Heart left ventricle (tissue), 16 donors: Measurements from ENCODE around the gene LYST. TPM values are rescaled to one million over a fixed set of nuclear protein-coding genes. Genes with fewer than 3 reads are reported as not detected.
A peak's percentile ranks its signal among the peaks of the same experiment; 100 is the strongest.
"Not testable (repeated sequence)": the region's sequence is repeated elsewhere in the genome, so short reads cannot be mapped to it uniquely, and the experiment has no call there.

Experiments
- ATAC-seq, 4 donors: fragments of 200-7000 bp; cut with Tn5 transposase; one replicate each; pipeline ENCODE4 v1.9.1; 2020 to 2022; ENCODE audit warnings: moderate library complexity in 4 of 4, mild to moderate bottlenecking in 3 of 4, moderate number of reproducible peaks in 1 of 4
- DNase-seq, 5 donors: peaks; one replicate each; pipeline ENCODE4 v3.0.0-alpha.2; 2020
- H3K27ac ChIP-seq, 12 donors: fragments of 200-600 bp; sonication (generic) in 4 of 12; one replicate each; pipeline versions ENCODE4 v1.5.0 to v1.8.0; 2016 to 2022; ENCODE audit warnings: mild to moderate bottlenecking in 2 of 12
- H3K27me3 ChIP-seq, 9 donors: fragments of 200-600 bp; sonication (generic) in 2 of 9; one replicate each; pipeline versions ENCODE4 v1.5.1 to v1.8.0; 2016 to 2022; ENCODE audit warnings: mild to moderate bottlenecking in 3 of 9
- H3K36me3 ChIP-seq, 9 donors: fragments of 200-600 bp; sonication (generic) in 2 of 9; one replicate each; pipeline versions ENCODE4 v1.5.0 to v1.8.0; 2018 to 2022; ENCODE audit warnings: mild to moderate bottlenecking in 2 of 9
- H3K4me1 ChIP-seq, 12 donors: fragments of 200-600 bp; sonication (generic) in 4 of 12; one replicate each; pipeline versions ENCODE4 v1.5.0 to v1.8.0; 2016 to 2022; ENCODE audit warnings: mild to moderate bottlenecking in 3 of 12
- H3K4me3 ChIP-seq, 12 donors: fragments of 200-600 bp; sonication (generic) in 4 of 12; one replicate each; pipeline versions ENCODE4 v1.5.0 to v1.8.0; 2017 to 2022; ENCODE audit warnings: mild to moderate bottlenecking in 9 of 12, moderate library complexity in 4 of 12
- H3K9me3 ChIP-seq, 12 donors: fragments of 200-600 bp; sonication (generic) in 4 of 12; one replicate each; pipeline versions ENCODE4 v1.5.0 to v1.8.0; 2016 to 2022; ENCODE audit warnings: mild to moderate bottlenecking in 1 of 12
- CTCF ChIP-seq, 12 donors: fragments of 200-600 bp; sonication (generic) in 4 of 12; IDR thresholded peaks; one replicate each; pipeline versions ENCODE4 v1.5.0 to v1.8.0; 2018 to 2022; ENCODE audit warnings: antibody characterized with exemption in 12 of 12, mild to moderate bottlenecking in 5 of 12
- POLR2A ChIP-seq, 2 donors: fragments of 450-650 bp; IDR thresholded peaks; one replicate each; pipeline ENCODE4 v1.6.1; 2017; ENCODE audit warnings: antibody characterized with exemption in 2 of 2, mild to moderate bottlenecking in 2 of 2, moderate library complexity in 2 of 2
- WGBS, 4 donors: extraction: QIAGEN DNeasy Blood & Tissue Kit in 2 of 4; methylation state at CpG; one replicate each; pipeline versions ENCODE4 v1.1.5 to v1.1.7; 2013 to 2018; 5-methylcytosine and 5-hydroxymethylcytosine counted together
- intact Hi-C, 10 donors: fragments of 100-400 bp; cut with DNase I; formaldehyde crosslinking; loops; one replicate each; pipeline versions ENCODE4 v1.11.1 to v1.14.2; 2022
- long read RNA-seq, 3 donors: library from polyadenylated mRNA; unstranded; transcript quantifications; one replicate each; pipeline ENCODE4 v2.0.0, GENCODE V29; 2020 to 2021
- polyA plus RNA-seq, 2 donors: library from polyadenylated mRNA; stranded (reverse); fragments of 200-250 nt; gene quantifications; one replicate each; pipeline ENCODE4 v1.2.3, GENCODE V29; 2013
- total RNA-seq, 9 donors: library from RNA; depleted of rRNA in 2 of 9; stranded (reverse); fragments of >200 nt in 2 of 9; fragmentation: NEBNext Ultra II Directional in 3 of 9; extraction: Animal tissue kit (Norgen Biotek cat#: 25700) in 3 of 9; gene quantifications; one replicate each; pipeline versions ENCODE4 v1.1.0 to v1.2.4, GENCODE V29; 2016 to 2023
- donor health status: ischemic (EF 13 %, LVEDD 7.1; RV severe dilation, severe dysfunction).
- donor health status: healthy with polysubstance abuse.
- donor health status: DM: no; HTN: yes; CAD: no.
- donor health status: DM: no; HTN: no; CAD: no.
- donor health status: ischemic (EF 25% LVEDD 6.9; RV normal size, moderate dysfunction).
- donor health status: ischemic (EF 25% LVEDD 5.7; RV mildly dilated, moderate dysfunction).
- donor health status: healthy.
- donor health status: DM: yes; HTN: yes; CAD: no.
- donor health status: ischemic (EF 35%, LVEDD 5.7; RV mildly dilated, moderate dysfunction).
- donor health status: nonischemic (EF 11% LVEDD 7.7; RV severe dilation, severe dysfunction).
- donor health status: DM: yes; HTN: yes; CAD: no.
- donor health status: PGD.
- donor health status: ischemic (EF 29% LVEDD 5.4; RV normal size, mild dysfunction).
- donor health status: nonischemic (EF 23%, LVEDD 6.1; RV moderate dilation, normal function).

The LYST gene
- total RNA-seq (10 to 100 TPM in 6 of 9 donors, 1 to 10 TPM in 3; 6.9 to 22.5 (median 12.0) TPM), polyA plus RNA-seq (1 to 10 TPM; 3.4 to 4.0 TPM)
- long read RNA-seq, donor 1, partial matches to known transcripts = 1 of 4 reads
- long read RNA-seq, donor 1, other reads (novel, unspliced or antisense) = 3 of 4 reads
- long read RNA-seq, donor 2, partial matches to known transcripts = 5 of 10 reads
- long read RNA-seq, donor 2, other reads (novel, unspliced or antisense) = 4 of 10 reads
- long read RNA-seq, donor 3, partial matches to known transcripts = 3 of 7 reads
- long read RNA-seq, donor 3, other reads (novel, unspliced or antisense) = 4 of 7 reads

- H3K27me3 ChIP-seq = no peaks in the 10 kb centered on the region
- H3K36me3 ChIP-seq = no peaks in the 10 kb centered on the region
- 0 to 1% (median 1%) methylated on average over 34 to 71 of the region's 71 CpGs for WGBS, 4 donors
- H3K27ac ChIP-seq = peak within 1 kb of the TSS; percentile 83 to 98 (median 94)
- peak within 1 kb of the TSS; percentile 76 to 99 (median 93) for H3K4me3 ChIP-seq
- H3K9me3 ChIP-seq = no peaks in the 10 kb centered on the region
- ATAC-seq (peak; percentile 18 to 66 (median 59)), DNase-seq (peak; percentile 45 to 72 (median 55))
- intact Hi-C loops = loop anchor here in 5 of 10 donors (1.0 to 10.0 kb wide), 6 partner anchors 51 to 362 kb away; partner anchors contain the start of genes B3GALNT2 (in 2 of the 5) and NID1 (in 1 of the 5)
- H3K4me1 ChIP-seq = peaks cover 0 to 47% (median 22%) of the 10 kb centered on the region in 12 donors
- TF ChIP-seq POLR2A (IDR thresholded peaks at IDR 0.05) = no peak
- peak in 9 of 12 donors; percentile 3 to 46 (median 23) for TF ChIP-seq CTCF (IDR thresholded peaks at IDR 0.05)
Observed at GRCh38 chr1:235866205-235866912, at the start of gene LYST. Gene LYST (minus strand): TSS chr1:235866906. CDS start chr1:235830417, 36,489 bp downstream.

GRCh38 chr1:235915489-235915888, 48.8 kb upstream of the LYST start:
- intact Hi-C loops = loop anchor here in 1 of 10 donors (5.0 kb wide), 1 partner anchor 48 kb away; the partner anchor contains the start of gene LYST
- ATAC-seq, H3K36me3 ChIP-seq, H3K27ac ChIP-seq, DNase-seq, H3K9me3 ChIP-seq, H3K27me3 ChIP-seq, H3K4me3 ChIP-seq: not testable (repeated sequence)
- H3K4me1 ChIP-seq = peaks cover 0 to 53% (median 10%) of the 10 kb centered on the region in 12 donors
- 95 to 100% (median 97%) methylated on average over 4 of the region's 4 CpGs for WGBS, 4 donors

GRCh38 chr1:235913311-235913710, 46.6 kb upstream of the LYST start:
- DNase-seq (no peak), ATAC-seq (no peak)
- Histone ChIP-seq H3K36me3 (no peaks in the 10 kb centered on the region), H3K4me3 (no peak overlapping the region), H3K27ac (no peak overlapping the region), H3K4me1 (peaks cover 0 to 47% (median 8%) of the 10 kb centered on the region in 12 donors), H3K9me3 (no peaks in the 10 kb centered on the region), H3K27me3 (no peaks in the 10 kb centered on the region)
- intact Hi-C loops = loop anchor here in 1 of 10 donors (5.0 kb wide), 1 partner anchor 59 kb away; no protein-coding TSS in a partner anchor
- no peak for TF ChIP-seq CTCF (IDR thresholded peaks at IDR 0.05)
- TF ChIP-seq POLR2A (IDR thresholded peaks at IDR 0.05) = no peak
- WGBS, 4 donors = 96 to 100% (median 98%) methylated on average over 1 of the region's 1 CpG

- TF ChIP-seq POLR2A (IDR thresholded peaks at IDR 0.05) (no peak), CTCF (IDR thresholded peaks at IDR 0.05) (no peak)
- no peaks in the 10 kb centered on the region for H3K27me3 ChIP-seq
- no peak overlapping the region for H3K4me3 ChIP-seq
- 71 to 77% (median 75%) methylated on average over 6 of the region's 6 CpGs for WGBS, 4 donors
- no peaks in the 10 kb centered on the region for H3K9me3 ChIP-seq
- DNase-seq (no peak), ATAC-seq (no peak)
- no peaks in the 10 kb centered on the region for H3K36me3 ChIP-seq
- no peak overlapping the region for H3K27ac ChIP-seq
- intact Hi-C loops = loop anchor here in 1 of 10 donors (5.0 kb wide), 1 partner anchor 60 kb away; no protein-coding TSS in a partner anchor
- H3K4me1 ChIP-seq = peaks cover 0 to 32% (median 1%) of the 10 kb centered on the region in 12 donors
Observed at GRCh38 chr1:235911876-235912275, 45.2 kb upstream of the LYST start.
